Tibial nerve (tissue), 4 donors: ENCODE measurements around the gene AAMDC. TPM values are rescaled to one million over a fixed set of nuclear protein-coding genes. Genes with fewer than 3 reads are reported as not detected.

Experiments used
- DNase-seq, 2 donors: peaks; one replicate each; pipeline ENCODE4 v3.0.0-alpha.2; 2019; ENCODE audit warnings: low spot score in 2 of 2
- H3K27ac ChIP-seq, 4 donors: fragments of 200-600 bp; sonication (generic) in 3 of 4; one replicate each; pipeline ENCODE4 v1.5.1; 2017 to 2019; ENCODE audit warnings: mild to moderate bottlenecking in 1 of 4
- H3K27me3 ChIP-seq, 2 donors: fragments of 200-600 bp; sonication (generic) in 1 of 2; one replicate each; pipeline versions ENCODE4 v1.5.1 to v1.6.0; 2017 to 2019
- H3K36me3 ChIP-seq, 3 donors: fragments of 200-600 bp; sonication (generic); one replicate each; pipeline ENCODE4 v1.5.1; 2018 to 2019
- H3K4me1 ChIP-seq, 4 donors: fragments of 200-600 bp; sonication (generic) in 3 of 4; one replicate each; pipeline ENCODE4 v1.5.1; 2017 to 2019
- H3K4me3 ChIP-seq, 4 donors: fragments of 200-600 bp; sonication (generic) in 3 of 4; one replicate each; pipeline ENCODE4 v1.5.1; 2017 to 2019; ENCODE audit warnings: mild to moderate bottlenecking in 1 of 4, moderate library complexity in 1 of 4
- H3K9me3 ChIP-seq, 4 donors: fragments of 200-600 bp; sonication (generic) in 3 of 4; one replicate each; pipeline ENCODE4 v1.5.1; 2017 to 2019
- CTCF ChIP-seq, 5 experiments: fragments of 200-600 bp in 3 of 5; fragments of 450-650 bp in 2 of 5; sonication (generic) in 3 of 5; IDR thresholded peaks; one replicate each; pipeline ENCODE4 v1.5.1; 2016 to 2019; ENCODE audit warnings: antibody characterized with exemption in 5 of 5, mild to moderate bottlenecking in 3 of 5, moderate library complexity in 2 of 5
- EP300 ChIP-seq, 2 donors: sonication (generic); formaldehyde crosslinking; IDR thresholded peaks; one replicate each; pipeline ENCODE4 v1.6.1; 2017; ENCODE audit warnings: antibody characterized with exemption in 2 of 2, mild to moderate bottlenecking in 1 of 2
- POLR2A ChIP-seq, 2 donors: fragments of 450-650 bp; IDR thresholded peaks; one replicate each; pipeline ENCODE4 v1.6.1; 2017; ENCODE audit warnings: antibody characterized with exemption in 2 of 2, mild to moderate bottlenecking in 2 of 2, moderate library complexity in 2 of 2
- WGBS, 2 donors: methylation state at CpG; one replicate each; pipeline ENCODE4 v1.1.5; 2018; 5-methylcytosine and 5-hydroxymethylcytosine counted together
- total RNA-seq, 4 donors: library from RNA; depleted of rRNA; stranded (reverse); fragments of >200 nt; gene quantifications; one replicate each; pipeline ENCODE4 v1.1.0, GENCODE V29; 2016

Gene AAMDC
- total RNA-seq, 4 donors from 2014 or later, result 17.1 to 48.6 (median 27.6) TPM

GRCh38 chr11:77779935-77780334, 41.0 kb upstream of the AAMDC start:
- TF ChIP-seq EP300 (IDR thresholded peaks at IDR 0.05) (no peak), CTCF (IDR thresholded peaks at IDR 0.05) (no peak), POLR2A (IDR thresholded peaks at IDR 0.05) (no peak)
- H3K27ac ChIP-seq, result no peak overlapping the region
- H3K27me3 ChIP-seq, result no peaks in the 10 kb centered on the region
- H3K9me3 ChIP-seq, result no peaks in the 10 kb centered on the region
- H3K4me3 ChIP-seq, result no peak overlapping the region
- peaks cover 0 to 13% (median 0%) of the 10 kb centered on the region in 4 donors for H3K4me1 ChIP-seq
- no peak for DNase-seq
- H3K36me3 ChIP-seq, result no peaks in the 10 kb centered on the region

- Histone ChIP-seq H3K27me3 (no peaks in the 10 kb centered on the region), H3K9me3 (no peaks in the 10 kb centered on the region), H3K36me3 (no peaks in the 10 kb centered on the region), H3K27ac (no peak overlapping the region), H3K4me3 (no peak overlapping the region), H3K4me1 (peaks cover 0 to 4% (median 0%) of the 10 kb centered on the region in 4 donors)
- TF ChIP-seq CTCF (IDR thresholded peaks at IDR 0.05) (no peak), EP300 (IDR thresholded peaks at IDR 0.05) (no peak)
- DNase-seq, result no peak
- 94 to 100% methylated on average over 1 of the region's 1 CpG for WGBS, 2 donors
Measured at GRCh38 chr11:77783025-77783424, 37.9 kb upstream of the AAMDC start.

- Histone ChIP-seq H3K4me1 (no peaks in the 10 kb centered on the region), H3K27me3 (no peaks in the 10 kb centered on the region), H3K36me3 (peaks cover 0 to 5% (median 0%) of the 10 kb centered on the region in 3 donors), H3K27ac (no peak overlapping the region), H3K4me3 (no peak overlapping the region), H3K9me3 (no peaks in the 10 kb centered on the region)
- 73 to 92% methylated on average over 3 of the region's 3 CpGs for WGBS, 2 donors
- TF ChIP-seq EP300 (IDR thresholded peaks at IDR 0.05) (no peak), POLR2A (IDR thresholded peaks at IDR 0.05) (no peak), CTCF (IDR thresholded peaks at IDR 0.05) (no peak)
- no peak for DNase-seq
Measured at GRCh38 chr11:77784572-77784971, 36.4 kb upstream of the AAMDC start.

GRCh38 chr11:77789061-77789730, 31.7 kb upstream of the AAMDC start:
- H3K4me3 ChIP-seq, result no peak overlapping the region
- no peak for DNase-seq
- no peaks in the 10 kb centered on the region for H3K4me1 ChIP-seq
- no peaks in the 10 kb centered on the region for H3K27me3 ChIP-seq
- no peak overlapping the region for H3K27ac ChIP-seq
- TF ChIP-seq POLR2A (IDR thresholded peaks at IDR 0.05) (no peak), CTCF (IDR thresholded peaks at IDR 0.05) (no peak), EP300 (IDR thresholded peaks at IDR 0.05) (no peak)
- peaks cover 0 to 7% (median 0%) of the 10 kb centered on the region in 3 donors for H3K36me3 ChIP-seq
- 78 to 79% methylated on average over 9 to 11 of the region's 11 CpGs for WGBS, 2 donors
- no peaks in the 10 kb centered on the region for H3K9me3 ChIP-seq

- WGBS, 2 donors, result 88 to 99% methylated on average over 4 to 5 of the region's 5 CpGs
Measured at GRCh38 chr11:77789731-77790476, 31.0 kb upstream of the AAMDC start.

More at GRCh38 chr11:77789731-77790476, 31.0 kb upstream of the AAMDC start:
- no peak for DNase-seq
- H3K36me3 ChIP-seq, result peaks cover 0 to 7% (median 0%) of the 10 kb centered on the region in 3 donors
- no peaks in the 10 kb centered on the region for H3K9me3 ChIP-seq
- H3K4me1 ChIP-seq, result no peaks in the 10 kb centered on the region
- H3K4me3 ChIP-seq, result no peak overlapping the region
- H3K27me3 ChIP-seq, result no peaks in the 10 kb centered on the region
- no peak for TF ChIP-seq POLR2A (IDR thresholded peaks at IDR 0.05)
- TF ChIP-seq EP300 (IDR thresholded peaks at IDR 0.05), result no peak
- TF ChIP-seq CTCF (IDR thresholded peaks at IDR 0.05), result no peak
- no peak overlapping the region for H3K27ac ChIP-seq
